GM18520 (cell line): ENCODE results near the gene C12orf60.

Experiments used
- ATAC-seq: cut with Tn5 transposase; IDR thresholded peaks from one replicate; pipeline ENCODE4 v1.9.1; 2021; ENCODE audit not compliant: unreplicated experiment

C12orf60 gene

GRCh38 chr12:14833952-14834351, 30.5 kb downstream of the C12orf60 start:
- ATAC-seq, result no peak

- no peak for ATAC-seq
Observed at GRCh38 chr12:14834509-14834908, 31.0 kb downstream of the C12orf60 start.

- no peak for ATAC-seq
Observed at GRCh38 chr12:14836336-14837210, 33.1 kb downstream of the C12orf60 start.

- no peak for ATAC-seq
Observed at GRCh38 chr12:14839262-14839661, 35.8 kb downstream of the C12orf60 start.

- ATAC-seq, result no peak
Observed at GRCh38 chr12:14840616-14841015, 37.1 kb downstream of the C12orf60 start.

GRCh38 chr12:14841761-14842160, 38.3 kb downstream of the C12orf60 start:
- ATAC-seq, result no peak

- no peak for ATAC-seq
Observed at GRCh38 chr12:14842315-14842714, 38.8 kb downstream of the C12orf60 start.

- ATAC-seq, result no peak
Observed at GRCh38 chr12:14843425-14843887, 40.0 kb downstream of the C12orf60 start, which contains the start of gene ART4. Gene ART4 (minus strand): TSS chr12:14843526. CDS start chr12:14843113, 413 bp downstream.

GRCh38 chr12:14844401-14844800, 40.9 kb downstream of the C12orf60 start:
- no peak for ATAC-seq

- peak; percentile 49 for ATAC-seq
Observed at GRCh38 chr12:14845350-14845750, 41.9 kb downstream of the C12orf60 start.

GRCh38 chr12:14846042-14846587, 42.6 kb downstream of the C12orf60 start:
- no peak for ATAC-seq

- ATAC-seq, result no peak
Observed at GRCh38 chr12:14846876-14847580, 43.6 kb downstream of the C12orf60 start.

- no peak for ATAC-seq
Observed at GRCh38 chr12:14849661-14850060, 46.2 kb downstream of the C12orf60 start.

- ATAC-seq, result peak; percentile 42
Observed at GRCh38 chr12:14850929-14851663, 47.6 kb downstream of the C12orf60 start.

- no peak for ATAC-seq
Observed at GRCh38 chr12:14852880-14853279, 49.4 kb downstream of the C12orf60 start.

GRCh38 chr12:14853961-14854360, 50.5 kb downstream of the C12orf60 start:
- no peak for ATAC-seq

GRCh38 chr12:14854586-14855183, 51.2 kb downstream of the C12orf60 start:
- no peak for ATAC-seq

- ATAC-seq, result no peak
Observed at GRCh38 chr12:14858513-14858912, 55.0 kb downstream of the C12orf60 start.

- ATAC-seq, result no peak
Observed at GRCh38 chr12:14860490-14860889, 57.0 kb downstream of the C12orf60 start.

- no peak for ATAC-seq
Observed at GRCh38 chr12:14868916-14869506, 65.5 kb downstream of the C12orf60 start.
